ENCODE data around the gene ADAMTSL2.

DNA sequence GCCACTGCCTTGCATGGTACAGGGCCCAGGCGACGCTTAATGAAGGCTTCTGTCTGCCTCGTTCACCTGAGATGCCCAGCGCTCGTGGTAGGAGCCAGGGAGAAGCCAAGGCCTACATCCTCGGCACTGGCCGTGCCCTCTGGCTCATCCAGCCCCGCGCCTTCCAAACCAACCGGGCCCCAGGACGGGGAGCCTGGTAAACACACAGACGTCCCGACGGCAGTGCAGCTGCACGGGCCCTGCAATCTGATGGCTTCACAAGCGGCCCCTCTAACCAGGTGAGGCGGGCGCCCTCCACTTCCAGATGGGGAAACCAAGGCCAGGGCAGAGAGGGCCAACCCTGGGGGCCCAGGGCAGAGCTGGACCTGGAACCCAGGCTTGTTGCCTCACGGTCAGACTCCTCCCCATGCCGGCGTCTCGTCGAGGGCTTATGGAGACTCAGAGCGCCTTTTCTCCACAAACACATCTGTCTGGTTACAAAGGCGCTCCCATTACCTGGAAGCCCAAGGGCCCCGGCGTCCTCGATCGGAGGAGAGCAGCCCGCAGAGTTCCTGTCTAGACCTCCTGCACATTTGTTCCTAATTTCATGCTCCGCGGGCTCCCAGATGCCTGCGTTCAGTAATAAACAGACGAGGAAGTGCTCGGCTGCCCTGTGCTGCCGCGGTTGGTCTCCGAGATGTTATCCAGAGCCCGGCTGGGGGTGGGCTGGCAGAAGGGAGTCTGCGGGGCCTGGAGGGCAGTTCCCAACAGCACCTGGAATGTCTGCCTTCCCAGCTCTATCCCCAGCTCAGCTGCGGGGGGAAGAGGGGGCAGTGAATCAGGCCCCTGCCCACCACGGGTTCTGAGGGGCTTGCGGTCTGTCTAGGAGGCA, 51.2 kb downstream of the ADAMTSL2 start:
- no peak for TF ChIP-seq EZH2 (IDR thresholded peaks at IDR 0.05; ENCODE audit: borderline replicate concordance)
- TF ChIP-seq, protein P1, sequence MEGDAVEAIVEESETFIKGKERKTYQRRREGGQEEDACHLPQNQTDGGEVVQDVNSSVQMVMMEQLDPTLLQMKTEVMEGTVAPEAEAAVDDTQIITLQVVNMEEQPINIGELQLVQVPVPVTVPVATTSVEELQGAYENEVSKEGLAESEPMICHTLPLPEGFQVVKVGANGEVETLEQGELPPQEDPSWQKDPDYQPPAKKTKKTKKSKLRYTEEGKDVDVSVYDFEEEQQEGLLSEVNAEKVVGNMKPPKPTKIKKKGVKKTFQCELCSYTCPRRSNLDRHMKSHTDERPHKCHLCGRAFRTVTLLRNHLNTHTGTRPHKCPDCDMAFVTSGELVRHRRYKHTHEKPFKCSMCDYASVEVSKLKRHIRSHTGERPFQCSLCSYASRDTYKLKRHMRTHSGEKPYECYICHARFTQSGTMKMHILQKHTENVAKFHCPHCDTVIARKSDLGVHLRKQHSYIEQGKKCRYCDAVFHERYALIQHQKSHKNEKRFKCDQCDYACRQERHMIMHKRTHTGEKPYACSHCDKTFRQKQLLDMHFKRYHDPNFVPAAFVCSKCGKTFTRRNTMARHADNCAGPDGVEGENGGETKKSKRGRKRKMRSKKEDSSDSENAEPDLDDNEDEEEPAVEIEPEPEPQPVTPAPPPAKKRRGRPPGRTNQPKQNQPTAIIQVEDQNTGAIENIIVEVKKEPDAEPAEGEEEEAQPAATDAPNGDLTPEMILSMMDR (IDR thresholded peaks at IDR 0.05; ENCODE audit: poor library complexity), result no peak

Data from hepatocyte (in vitro differentiated cells).